Activated CD4-positive, alpha-beta memory T cell treated with anti-CD3 and anti-CD28 coated beads, Interleukin-2, amount 10 ng/mL, durations not matched to agents 7 days and 5 days (primary cell): ENCODE measurements around the gene SMIM45.
"Not testable (repeated sequence)": the region's sequence is repeated elsewhere in the genome, so short reads cannot be mapped to it uniquely, and the experiment has no call there.

Experiments
- CTCF ChIA-PET: fragments of 350-600 bp; sonication (Branson Sonifier 250); formaldehyde crosslinking; loops from one replicate; lab custom pipeline; 2021; ENCODE audit warnings: antibody characterized with exemption, inconsistent platforms; lab: Charles Lee
- POLR2A ChIA-PET: fragments of 350-600 bp; sonication (Branson Sonifier 250); formaldehyde crosslinking; loops from one replicate; lab custom pipeline; 2021; ENCODE audit warnings: antibody characterized with exemption; lab: Charles Lee
- DNase-seq: peaks from one replicate; pipeline ENCODE4 v3.0.0-alpha.2; 2020
- H3K27ac Mint-ChIP-seq: one replicate; pipeline ENCODE4 v1.8.0; 2021; ENCODE audit warnings: mild to moderate bottlenecking, mixed read lengths
- H3K27me3 Mint-ChIP-seq: one replicate; pipeline ENCODE4 v1.8.0; 2021; ENCODE audit warnings: mixed read lengths
- H3K36me3 Mint-ChIP-seq: one replicate; pipeline ENCODE4 v1.8.0; 2021; ENCODE audit warnings: low read depth, mixed read lengths
- H3K4me1 Mint-ChIP-seq: one replicate; pipeline ENCODE4 v1.8.0; 2021; ENCODE audit warnings: mixed read lengths
- H3K4me3 Mint-ChIP-seq: one replicate; pipeline ENCODE4 v1.8.0; 2021; ENCODE audit warnings: mild to moderate bottlenecking, mixed read lengths
- H3K9me3 Mint-ChIP-seq: one replicate; pipeline ENCODE4 v1.8.0; 2021; ENCODE audit warnings: mixed read lengths

The SMIM45 gene

DNA sequence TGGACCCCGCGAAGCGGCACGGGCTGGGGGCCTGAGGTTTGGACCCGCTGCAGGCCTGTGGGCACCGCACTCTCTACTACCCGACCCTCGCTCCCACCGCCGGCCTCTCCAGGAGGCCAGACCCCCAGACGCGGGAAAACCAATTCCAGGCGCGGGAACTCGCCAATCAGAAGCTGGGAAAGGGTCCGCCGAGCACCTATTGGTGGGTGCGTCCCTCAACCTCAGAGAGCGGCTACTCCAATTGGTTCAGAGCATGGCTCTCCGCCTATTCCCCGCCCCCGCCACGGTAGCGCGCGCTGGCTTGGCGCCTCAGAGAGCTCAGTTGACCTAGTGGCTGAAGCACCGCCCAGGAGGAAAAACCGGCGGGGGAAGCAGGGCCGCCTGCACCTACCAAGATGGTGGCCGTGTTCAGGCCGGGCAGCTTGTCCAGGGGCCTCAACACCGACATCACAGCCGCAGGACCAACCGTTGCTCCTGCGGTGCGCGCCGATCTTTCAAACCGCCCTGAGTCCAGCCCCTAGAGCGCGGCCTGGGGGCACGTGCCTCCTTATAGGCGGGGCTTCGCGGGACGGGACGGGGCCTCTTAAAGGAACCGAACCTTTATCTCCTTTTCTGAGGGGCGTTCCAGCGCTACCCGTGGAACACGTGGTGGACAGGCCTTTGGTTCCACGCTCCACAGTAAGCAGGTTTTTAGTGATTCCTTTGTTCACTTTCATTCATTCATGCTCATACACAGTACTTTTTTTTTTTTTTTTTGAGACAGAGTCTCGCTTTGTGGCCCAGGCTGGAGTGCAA lies 5.1 kb upstream of the SMIM45 start, which contains the start of gene CENPM:
Gene CENPM (minus strand): TSS at position 524 of the 795 bp plus-strand sequence. CDS start 76 bp downstream, at position 448.
- Mint-ChIP-seq H3K27ac (peak within 1 kb of the TSS; percentile 85), H3K27me3 (no peaks in the 10 kb centered on the region), H3K9me3 (no peaks in the 10 kb centered on the region), H3K4me1 (peaks cover 55% of the 10 kb centered on the region), H3K4me3 (peak within 1 kb of the TSS; percentile 88), H3K36me3 (peaks cover 36% of the 10 kb centered on the region)
- ChIA-PET POLR2A (interaction anchor here (0.6 to 2.6 kb wide), 41 partner anchors 9 to 668 kb away, joined by 3 to 39 read pairs (median 5); partner anchors contain the start of genes CCDC134, DESI1, MEI1 and NDUFA6), CTCF (interaction anchor here (0.6 to 2.1 kb wide), 25 partner anchors 11 to 1601 kb away, joined by 3 to 17 read pairs (median 4); partner anchors contain the start of genes CCDC134, MEI1, SREBF2 and TEF)
- DNase-seq: peak; percentile 94

DNA sequence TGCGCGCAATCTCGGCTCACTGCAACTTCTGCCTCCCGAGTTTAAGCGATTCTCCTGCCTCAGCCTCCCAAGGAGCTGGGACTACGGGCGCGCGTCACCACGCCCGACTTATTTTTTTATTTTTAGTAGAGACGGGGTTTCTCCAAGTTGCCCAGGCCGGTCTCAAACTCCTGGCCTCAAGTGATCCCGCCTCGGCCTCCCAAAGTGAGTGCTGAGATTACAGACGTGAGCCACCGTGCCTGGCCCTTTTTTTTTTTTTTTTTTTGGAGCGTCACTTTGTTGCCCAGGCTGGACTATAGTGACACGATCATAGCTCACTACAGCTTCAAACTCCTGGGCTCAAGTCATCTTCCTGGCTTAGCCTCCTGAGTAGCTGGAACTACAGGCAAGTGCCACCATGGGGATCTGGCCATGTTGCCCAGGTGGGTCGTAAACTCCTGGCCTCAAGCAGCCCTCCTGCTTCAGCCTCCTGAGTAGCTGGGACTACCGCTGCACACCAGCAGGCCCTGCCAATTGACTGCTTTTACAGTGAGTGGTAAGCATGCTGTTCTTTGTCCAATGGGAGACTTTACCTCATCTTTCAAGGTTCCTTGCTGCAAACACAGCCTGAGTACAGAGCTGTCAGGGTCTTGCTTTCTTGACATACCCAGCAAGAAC lies 4.4 kb upstream of the SMIM45 start:
- Mint-ChIP-seq H3K27me3 (no peaks in the 10 kb centered on the region), H3K27ac (no peak overlapping the region), H3K4me1 (peaks cover 51% of the 10 kb centered on the region), H3K36me3 (peaks cover 32% of the 10 kb centered on the region), H3K4me3 (peak overlapping the region; percentile 88), H3K9me3 (no peaks in the 10 kb centered on the region)
- ChIA-PET POLR2A (interaction anchor here (0.6 to 2.6 kb wide), 32 partner anchors 11 to 667 kb away, joined by 3 to 39 read pairs (median 6); partner anchors contain the start of genes CCDC134, DESI1, MEI1 and NDUFA6), CTCF (interaction anchor here (0.6 to 2.1 kb wide), 16 partner anchors 10 to 496 kb away, joined by 3 to 17 read pairs (median 8); partner anchors contain the start of genes CCDC134, MEI1 and SREBF2)
- no peak for DNase-seq

DNA sequence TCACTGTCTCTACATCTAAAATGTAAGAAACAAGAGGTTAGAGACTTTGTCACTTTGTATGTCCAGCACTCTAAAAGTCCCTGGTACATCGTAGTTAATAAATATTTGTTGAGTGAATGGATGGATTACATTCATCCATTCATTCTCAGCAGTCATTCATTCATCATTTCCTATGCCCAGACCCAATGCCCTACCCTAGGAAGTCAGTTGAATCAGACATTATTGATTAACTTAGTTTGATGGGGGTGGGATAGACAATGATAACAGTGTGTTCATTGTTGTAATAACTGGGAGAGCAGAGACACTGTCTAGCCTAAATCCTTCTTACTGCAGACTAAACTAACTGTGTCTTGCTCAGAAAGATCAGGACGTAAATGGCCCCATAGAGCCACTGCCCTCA lies 3.8 kb upstream of the SMIM45 start:
- Mint-ChIP-seq H3K4me3 (no peak overlapping the region), H3K9me3 (no peaks in the 10 kb centered on the region), H3K4me1 (peaks cover 45% of the 10 kb centered on the region), H3K27ac (no peak overlapping the region), H3K27me3 (no peaks in the 10 kb centered on the region), H3K36me3 (peaks cover 27% of the 10 kb centered on the region)
- CTCF ChIA-PET: interaction anchor here (0.7 to 1.0 kb wide), 3 partner anchors 13 to 493 kb away, joined by 3 read pairs; no protein-coding TSS in a partner anchor
- no peak for DNase-seq
- POLR2A ChIA-PET: interaction anchor here (1.2 to 2.6 kb wide), 7 partner anchors 40 to 666 kb away, joined by 3 to 39 read pairs (median 11); partner anchors contain the start of genes NDUFA6, POLDIP3, SNU13 and SREBF2

DNA sequence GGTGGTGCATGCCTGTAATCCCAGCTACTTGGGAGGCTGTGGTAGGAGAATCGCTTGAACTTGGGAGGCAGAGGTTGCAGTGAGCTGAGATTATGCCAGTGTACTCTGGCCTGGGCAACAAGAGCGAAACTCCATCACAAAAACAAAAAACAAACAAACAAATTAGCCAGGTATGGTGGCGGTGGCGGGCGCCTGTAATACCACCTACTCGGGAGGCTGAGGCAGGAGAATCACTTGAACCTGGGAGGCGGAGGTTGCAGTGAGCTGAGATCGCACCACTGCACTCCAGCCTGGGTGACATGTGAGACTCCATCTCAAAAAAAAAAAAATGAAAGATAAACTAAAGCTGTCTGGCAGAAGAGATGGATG lies 3.0 kb upstream of the SMIM45 start:
- ChIA-PET POLR2A (interaction anchor here (1.2 kb wide), 1 partner anchor 261 kb away, joined by 3 read pairs; the partner anchor contains the start of gene SNU13), CTCF (interaction anchor here (0.8 to 1.6 kb wide), 3 partner anchors 8 to 252 kb away, joined by 3 to 5 read pairs (median 3); no protein-coding TSS in a partner anchor)
- DNase-seq, H3K4me3 Mint-ChIP-seq, H3K9me3 Mint-ChIP-seq, H3K27me3 Mint-ChIP-seq, H3K27ac Mint-ChIP-seq: not testable (repeated sequence)
- peaks cover 19% of the 10 kb centered on the region for H3K36me3 Mint-ChIP-seq
- H3K4me1 Mint-ChIP-seq: peaks cover 37% of the 10 kb centered on the region

DNA sequence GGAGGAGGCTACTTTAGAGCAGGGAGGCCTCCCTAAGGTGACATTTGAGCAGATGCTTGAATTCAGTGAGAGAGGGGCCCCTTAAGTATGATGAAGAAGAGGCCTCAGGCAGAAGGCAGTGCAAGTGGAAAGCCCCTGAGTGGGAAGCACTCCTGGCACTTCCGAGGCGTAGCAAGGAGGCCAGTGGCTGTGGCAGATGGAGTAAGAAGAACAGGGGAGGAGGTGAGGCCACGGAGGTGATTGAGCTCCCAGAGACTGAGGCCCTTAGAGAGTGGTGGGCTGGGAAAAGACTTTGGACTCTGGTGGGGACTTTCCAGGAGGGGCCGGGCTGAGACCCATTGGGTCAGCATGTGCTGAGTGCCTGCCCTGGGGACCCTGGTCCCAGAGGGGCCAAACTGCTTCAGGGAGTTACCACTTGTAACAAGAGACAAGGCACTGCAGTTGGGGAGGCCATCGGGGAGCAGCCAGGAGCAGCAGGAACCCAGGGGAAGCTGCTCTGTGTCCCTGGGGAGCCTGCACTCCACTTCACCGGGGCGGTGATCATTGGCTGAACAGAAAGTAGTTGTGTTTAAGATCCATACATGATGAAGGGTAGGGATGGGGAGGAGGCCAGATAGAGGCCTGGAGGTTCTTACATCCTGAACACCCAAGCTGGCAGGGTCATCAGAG lies 2.5 kb upstream of the SMIM45 start:
- no peak overlapping the region for H3K27ac Mint-ChIP-seq
- no peaks in the 10 kb centered on the region for H3K27me3 Mint-ChIP-seq
- DNase-seq: no peak
- ChIA-PET CTCF (interaction anchor here (0.6 to 1.6 kb wide), 2 partner anchors 9 to 93 kb away, joined by 4 to 5 read pairs; no protein-coding TSS in a partner anchor), POLR2A (no interaction called here)
- no peak overlapping the region for H3K4me3 Mint-ChIP-seq
- peaks cover 34% of the 10 kb centered on the region for H3K4me1 Mint-ChIP-seq
- H3K9me3 Mint-ChIP-seq: no peaks in the 10 kb centered on the region
- peaks cover 15% of the 10 kb centered on the region for H3K36me3 Mint-ChIP-seq

DNA sequence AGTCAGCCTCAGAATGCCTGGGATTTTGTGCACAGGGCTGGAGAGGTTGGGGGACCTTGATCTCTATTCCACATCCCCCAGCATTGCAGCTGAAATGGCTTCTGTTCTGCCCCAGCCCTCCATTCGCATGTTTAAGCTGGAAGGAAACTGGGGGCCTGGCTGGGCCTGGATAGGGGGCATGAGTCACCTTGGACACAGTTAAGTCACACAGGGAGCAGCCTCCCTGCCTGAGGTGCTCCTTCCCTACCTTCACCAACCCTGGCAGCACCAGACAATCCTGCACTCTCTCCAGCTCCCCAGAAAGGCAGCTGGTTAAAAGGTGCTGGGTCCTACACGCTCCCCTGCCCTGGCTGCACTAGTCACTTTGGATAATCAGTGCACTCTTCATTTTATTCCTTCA lies 763 bp downstream of the SMIM45 start:
- no peak for DNase-seq
- no peaks in the 10 kb centered on the region for H3K36me3 Mint-ChIP-seq
- CTCF ChIA-PET: interaction anchor here (1.2 kb wide), 1 partner anchor 130 kb away, joined by 3 read pairs; no protein-coding TSS in a partner anchor
- H3K4me3 Mint-ChIP-seq: no peak overlapping the region
- peaks cover 19% of the 10 kb centered on the region for H3K4me1 Mint-ChIP-seq
- H3K27ac Mint-ChIP-seq: no peak overlapping the region
- H3K27me3 Mint-ChIP-seq: no peaks in the 10 kb centered on the region
- POLR2A ChIA-PET: no interaction called here
- H3K9me3 Mint-ChIP-seq: no peaks in the 10 kb centered on the region

DNA sequence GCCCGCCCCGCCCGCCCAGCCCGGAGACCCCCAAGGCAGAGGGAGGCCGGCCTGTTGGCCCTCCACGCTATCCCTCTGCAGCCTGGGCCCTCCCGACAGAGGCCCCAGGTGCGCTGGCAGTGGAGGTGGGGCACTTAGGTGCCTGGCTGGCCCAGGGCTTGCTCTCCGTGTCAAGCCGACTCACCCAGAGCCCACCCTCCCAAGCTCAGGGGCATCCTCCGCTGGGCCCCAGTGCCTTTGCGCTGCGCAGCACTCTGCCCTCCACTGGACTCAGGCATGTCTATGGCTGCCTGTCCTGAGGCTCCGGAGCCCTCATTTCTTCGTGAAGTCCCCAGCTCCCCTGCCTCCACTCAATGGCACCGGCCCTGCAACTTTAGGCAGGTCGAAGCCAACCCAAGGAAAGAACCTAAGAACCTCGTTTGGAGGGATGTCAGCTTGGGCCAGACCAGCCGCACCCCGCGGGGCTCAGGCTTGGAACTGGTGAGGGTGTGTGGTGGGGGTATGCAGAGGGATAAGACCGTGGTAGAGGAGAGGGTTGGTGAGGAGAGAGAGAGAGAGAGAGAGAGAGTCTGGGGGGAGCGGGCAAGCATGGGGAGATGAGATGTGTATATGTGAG lies 6.1 kb downstream of the SMIM45 start:
- DNase-seq: no peak
- H3K9me3 Mint-ChIP-seq: no peaks in the 10 kb centered on the region
- H3K27ac Mint-ChIP-seq: no peak overlapping the region
- ChIA-PET POLR2A (interaction anchor here (2.5 kb wide), 1 partner anchor 12 kb away, joined by 7 read pairs; the partner anchor contains the start of gene CENPM), CTCF (interaction anchor here (0.9 to 2.4 kb wide), 2 partner anchors 11 to 261 kb away, joined by 3 to 17 read pairs; partner anchors contain the start of gene CENPM)
- H3K36me3 Mint-ChIP-seq: no peaks in the 10 kb centered on the region
- no peaks in the 10 kb centered on the region for H3K27me3 Mint-ChIP-seq
- H3K4me3 Mint-ChIP-seq: no peak overlapping the region
- H3K4me1 Mint-ChIP-seq: peaks cover 4% of the 10 kb centered on the region

DNA sequence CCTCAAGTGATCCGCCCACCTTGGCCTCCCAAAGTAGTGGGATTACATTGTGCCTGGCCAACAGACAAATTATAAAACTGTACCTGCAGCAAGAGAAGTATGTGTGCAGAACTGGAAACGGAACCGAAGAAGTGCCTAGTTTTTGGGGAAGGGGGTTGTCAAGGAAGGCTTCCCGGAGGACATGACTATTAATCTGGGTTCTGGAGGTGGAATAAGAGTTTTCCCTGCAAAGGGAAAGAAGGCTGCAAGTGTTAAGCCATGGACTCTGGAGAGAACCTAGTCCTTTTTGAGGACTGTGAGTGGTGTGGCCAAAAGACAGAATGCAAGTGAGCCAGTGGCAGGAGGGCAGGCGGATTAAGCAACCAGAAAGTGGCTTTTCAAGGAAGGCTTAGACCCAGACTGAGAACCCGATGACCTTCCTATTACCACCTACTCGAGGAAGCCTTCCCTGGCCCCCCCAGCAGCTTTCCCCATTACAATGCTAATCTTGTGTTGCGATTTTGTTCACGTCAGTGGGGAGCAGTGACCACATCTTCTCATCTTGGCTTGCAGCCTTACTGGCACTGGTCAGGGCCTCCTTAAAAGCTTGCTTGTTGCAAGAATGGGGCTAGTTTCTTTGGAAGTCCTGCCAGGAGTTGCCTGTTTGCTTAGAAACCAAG lies 11.6 kb downstream of the SMIM45 start:
- ChIA-PET POLR2A (interaction anchor here (2.8 kb wide), 1 partner anchor 127 kb away, joined by 9 read pairs; the partner anchor contains the start of gene NDUFA6), CTCF (interaction anchor here (1.2 to 1.4 kb wide), 2 partner anchors 106 to 473 kb away, joined by 3 to 5 read pairs; no protein-coding TSS in a partner anchor)
- no peak overlapping the region for H3K4me3 Mint-ChIP-seq
- H3K36me3 Mint-ChIP-seq: no peaks in the 10 kb centered on the region
- DNase-seq: no peak
- peaks cover 6% of the 10 kb centered on the region for H3K4me1 Mint-ChIP-seq
- no peaks in the 10 kb centered on the region for H3K27me3 Mint-ChIP-seq
- no peaks in the 10 kb centered on the region for H3K9me3 Mint-ChIP-seq
- no peak overlapping the region for H3K27ac Mint-ChIP-seq

DNA sequence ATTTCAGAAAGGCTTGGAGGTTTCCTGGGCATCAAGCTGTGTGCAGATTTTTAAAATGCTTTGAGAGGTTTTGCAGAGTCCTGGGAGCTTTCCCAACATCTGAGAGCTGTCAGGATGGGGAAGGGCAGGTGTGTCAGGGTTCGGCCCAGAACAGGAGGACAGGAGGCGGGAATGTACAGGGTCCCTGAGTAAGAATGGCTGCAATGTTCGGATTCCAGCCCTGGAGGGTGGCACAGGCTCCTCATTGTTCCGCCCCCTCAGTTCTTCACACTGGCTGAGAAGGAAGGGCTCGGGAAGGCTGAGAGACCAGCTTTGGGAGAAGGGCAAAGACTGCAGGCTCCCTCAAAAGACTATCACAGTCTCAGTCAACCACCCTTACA lies 12.2 kb downstream of the SMIM45 start:
- no peak for DNase-seq
- Mint-ChIP-seq H3K27ac (no peak overlapping the region), H3K36me3 (no peaks in the 10 kb centered on the region), H3K4me1 (peaks cover 6% of the 10 kb centered on the region), H3K27me3 (no peaks in the 10 kb centered on the region), H3K4me3 (no peak overlapping the region), H3K9me3 (no peaks in the 10 kb centered on the region)
- ChIA-PET POLR2A (interaction anchor here (2.8 kb wide), 1 partner anchor 126 kb away, joined by 9 read pairs; the partner anchor contains the start of gene NDUFA6), CTCF (interaction anchor here (1.1 to 1.2 kb wide), 2 partner anchors 23 to 106 kb away, joined by 3 read pairs; no protein-coding TSS in a partner anchor)

DNA sequence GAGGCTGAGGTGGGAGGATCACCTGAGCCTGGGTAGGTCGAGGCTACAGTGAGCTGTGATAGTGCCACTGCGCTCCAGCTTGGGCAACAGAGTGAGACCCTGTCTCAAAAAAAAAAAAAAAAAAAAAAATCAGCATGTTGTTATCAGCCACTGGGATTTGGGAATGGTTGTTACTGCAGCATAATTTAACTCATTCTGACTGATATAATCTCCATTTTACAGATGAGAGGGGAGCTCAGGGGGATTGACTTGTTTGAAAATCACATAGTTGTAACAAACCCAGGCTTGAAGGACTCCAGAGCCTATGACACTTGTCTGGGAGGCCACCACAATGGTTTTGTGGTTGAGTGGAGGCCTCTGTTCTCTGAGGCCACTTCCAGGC lies 14.3 kb downstream of the SMIM45 start:
- DNase-seq: no peak
- H3K27ac Mint-ChIP-seq: no peak overlapping the region
- H3K4me3 Mint-ChIP-seq: no peak overlapping the region
- H3K4me1 Mint-ChIP-seq: peaks cover 6% of the 10 kb centered on the region
- POLR2A ChIA-PET: interaction anchor here (1.1 to 3.0 kb wide), 3 partner anchors 109 to 124 kb away, joined by 3 to 16 read pairs (median 7); partner anchors contain the start of genes NDUFA6 and SMDT1
- CTCF ChIA-PET: interaction anchor here (0.6 to 3.8 kb wide), 11 partner anchors 27 to 528 kb away, joined by 3 to 23 read pairs (median 3); partner anchors contain the start of genes NAGA, NDUFA6 and TNFRSF13C
- H3K36me3 Mint-ChIP-seq: no peaks in the 10 kb centered on the region
- no peaks in the 10 kb centered on the region for H3K9me3 Mint-ChIP-seq
- peaks cover 2% of the 10 kb centered on the region for H3K27me3 Mint-ChIP-seq
